HepG2 (cell line): ENCODE results near the gene ZCCHC17. TPM values are rescaled to one million over a fixed set of nuclear protein-coding genes. Genes with fewer than 3 reads are reported as not detected.

ENCODE experiments used
- ATAC-seq: fragments of 200-7000 bp; cut with Tn5 transposase; 3 replicates; pipeline ENCODE4 v1.9.1; 2020; ENCODE audit warnings: mild to moderate bottlenecking, moderate library complexity
- BruUV-seq: library from RNA; stranded (reverse); fragments of 400-500 nt; replicated peaks from 2 replicates; lab custom pipeline; 2021; lab: Mats Ljungman, UMichigan
- CTCF ChIA-PET: fragments of 300-600 bp; formaldehyde crosslinking; extraction: SDS; loops from one replicate; lab custom pipeline; 2021; ENCODE audit warnings: low total read pairs, inconsistent platforms, low intra/inter-chr PET ratio; lab: Yijun Ruan, JAX
- POLR2A ChIA-PET: fragments of 350-600 bp; sonication (Branson Sonifier 250); formaldehyde crosslinking; loops from one replicate; lab custom pipeline; 2020; ENCODE audit warnings: antibody characterized with exemption, inconsistent platforms; lab: Yijun Ruan, JAX
- DNase-seq: peaks from one replicate; pipeline ENCODE4 v3.0.0-alpha.2; 2015; ENCODE audit warnings: low spot score
- FAIRE-seq: peaks from 3 replicates; lab custom pipeline; 2011; peaks lifted over from hg19 to GRCh38; lab: Jason Lieb, UNC
- H2AFZ ChIP-seq: one replicate; pipeline ENCODE4 v1.6.1; 2011; ENCODE audit warnings: low read length, inconsistent platforms
- H3K27ac ChIP-seq: fragments of 300-600 bp; 3 replicates; pipeline ENCODE4 v1.8.0; 2011; ENCODE audit warnings: mixed run types, mild to moderate bottlenecking, mixed read lengths, low read length, inconsistent platforms; ENCODE audit not compliant: insufficient read depth; ENCODE audit errors: extremely low read length
- H3K27me3 ChIP-seq, 2 experiments: fragments of 200-600 bp in 1 of 2; 2 replicates in 1 of 2; 3 replicates in 1 of 2; pipeline versions ENCODE4 v1.6.0 to v1.8.0; 2011; ENCODE audit warnings: low read length in 2 of 2, mild to moderate bottlenecking in 2 of 2, moderate library complexity in 2 of 2, inconsistent platforms in 1 of 2; ENCODE audit not compliant: insufficient read depth in 2 of 2, control insufficient read depth in 1 of 2
- H3K36me3 ChIP-seq, 2 experiments: fragments of 200-600 bp in 1 of 2; replicated peaks in 1 of 2; 2 replicates in 1 of 2; 3 replicates in 1 of 2; pipeline versions ENCODE4 v1.5.1 to v1.8.0; 2011; ENCODE audit warnings: low read length in 2 of 2, inconsistent platforms in 1 of 2; ENCODE audit not compliant: insufficient read depth in 2 of 2, control insufficient read depth in 1 of 2
- H3K4me1 ChIP-seq: 2 replicates; pipeline ENCODE4 v1.5.1; 2012; ENCODE audit warnings: low read length, inconsistent platforms; ENCODE audit not compliant: insufficient read depth
- H3K4me2 ChIP-seq: 2 replicates; pipeline ENCODE4 v1.6.0; 2011; ENCODE audit warnings: low read depth, low read length, inconsistent platforms
- H3K4me3 ChIP-seq, 3 experiments: fragments of 200-600 bp in 1 of 3; sonication (generic), shearing (Covaris generic) in 1 of 3; replicated peaks in 1 of 3; 2 replicates each; pipeline ENCODE4 v1.5.1; 2011 to 2016; ENCODE audit warnings: low read length in 3 of 3, inconsistent platforms in 2 of 3, low read depth in 2 of 3, mild to moderate bottlenecking in 2 of 3, control low read depth in 1 of 3, mixed read lengths in 1 of 3; ENCODE audit not compliant: insufficient read depth in 1 of 3
- H3K79me2 ChIP-seq: one replicate; pipeline ENCODE4 v1.6.1; 2011; ENCODE audit warnings: low read length, inconsistent platforms; ENCODE audit not compliant: insufficient read depth
- H3K9ac ChIP-seq: 2 replicates; pipeline ENCODE4 v1.6.0; 2011; ENCODE audit warnings: mild to moderate bottlenecking, low read depth, low read length, inconsistent platforms; ENCODE audit not compliant: insufficient read depth
- H3K9me3 ChIP-seq: 2 replicates; pipeline ENCODE4 v1.5.1; 2012; ENCODE audit warnings: mild to moderate bottlenecking, low read length
- H4K20me1 ChIP-seq: 2 replicates; pipeline ENCODE4 v1.6.0; 2011; ENCODE audit warnings: inconsistent platforms, mild to moderate bottlenecking, low read length, moderate library complexity; ENCODE audit not compliant: insufficient read depth
- HMG20A ChIP-seq: IDR thresholded peaks from 2 replicates; pipeline ENCODE4 v1.6.1; 2016; ENCODE audit warnings: borderline replicate concordance
- HNRNPL ChIP-seq: fragments of 200-400 bp; formaldehyde crosslinking; IDR thresholded peaks from 2 replicates; pipeline ENCODE4 v1.6.1; 2017; ENCODE audit warnings: mild to moderate bottlenecking, low read depth, low read length
- IRF2 ChIP-seq: IDR thresholded peaks from 2 replicates; pipeline ENCODE4 v1.6.1; 2018; ENCODE audit warnings: missing genetic modification reagents, missing compliant biosample characterization
- KDM5B ChIP-seq: sonication (generic); formaldehyde crosslinking; IDR thresholded peaks from 2 replicates; pipeline ENCODE4 v1.4.0; 2020; ENCODE audit warnings: missing genetic modification reagents, mild to moderate bottlenecking, borderline replicate concordance
- MAX ChIP-seq: IDR thresholded peaks from 2 replicates; pipeline ENCODE4 v1.6.1; 2012; ENCODE audit warnings: inconsistent platforms
- MNT ChIP-seq: fragments of 450-650 bp; IDR thresholded peaks from 2 replicates; pipeline ENCODE4 v1.6.1; 2016
- NCOA1 ChIP-seq: sonication (generic); formaldehyde crosslinking; IDR thresholded peaks from 2 replicates; pipeline ENCODE4 v1.9.0; 2021; ENCODE audit warnings: missing genetic modification reagents
- NFIC ChIP-seq: IDR thresholded peaks from 2 replicates; pipeline ENCODE4 v1.6.1; 2012; ENCODE audit warnings: mild to moderate bottlenecking, low read length, inconsistent platforms
- REST ChIP-seq, 2 experiments: IDR thresholded peaks; 2 replicates each; pipeline ENCODE4 v1.6.1; 2011 to 2012; ENCODE audit warnings: low read length in 2 of 2, borderline replicate concordance in 1 of 2, low read depth in 1 of 2, mild to moderate bottlenecking in 1 of 2, moderate library complexity in 1 of 2
- RFX5 ChIP-seq: IDR thresholded peaks from 2 replicates; pipeline ENCODE4 v1.6.1; 2011; ENCODE audit warnings: low read depth, low read length, improper control_type of control experiment
- ZEB1 ChIP-seq: IDR thresholded peaks from 2 replicates; pipeline ENCODE4 v1.6.1; 2012; ENCODE audit warnings: mild to moderate bottlenecking, low read depth, inconsistent platforms; ENCODE audit not compliant: insufficient replicate concordance
- ZMYM2 ChIP-seq: sonication (generic); formaldehyde crosslinking; IDR thresholded peaks from 2 replicates; pipeline ENCODE4 v1.8.0; 2022; ENCODE audit warnings: mild to moderate bottlenecking, missing genetic modification reagents
- ZNF280D ChIP-seq: sonication (generic); formaldehyde crosslinking; IDR thresholded peaks from 2 replicates; pipeline ENCODE4 v1.5.1; 2020; ENCODE audit warnings: mild to moderate bottlenecking, missing genetic modification reagents
- ZNF83 ChIP-seq: sonication (generic); formaldehyde crosslinking; IDR thresholded peaks from 2 replicates; pipeline ENCODE4 v1.4.0; 2020; ENCODE audit warnings: missing genetic modification reagents, mild to moderate bottlenecking, borderline replicate concordance
- ZSCAN31 ChIP-seq: sonication (generic); formaldehyde crosslinking; IDR thresholded peaks from 2 replicates; pipeline ENCODE4 v1.5.0; 2020; ENCODE audit warnings: low read depth, mild to moderate bottlenecking, missing genetic modification reagents
- WGBS: methylation state at CpG from one replicate; pipeline ENCODE4 v1.1.6; 2017; ENCODE audit warnings: low lambda C conversion rate; 5-methylcytosine and 5-hydroxymethylcytosine counted together
- in situ Hi-C: cut with HindIII; loops from 2 replicates; pipeline ENCODE4 v1.10.0; 2017; ENCODE audit warnings: low pct_unique_long_range_greater_than_20kb; ENCODE audit not compliant: extremely low pct_ligation_motif_present
- intact Hi-C: fragments of 100-400 bp; cut with micrococcal nuclease; formaldehyde crosslinking; loops from one replicate; pipeline ENCODE4 v1.10.0; 2022; ENCODE audit not compliant: unreplicated experiment
- polyA plus RNA-seq, 8 experiments: library from polyadenylated mRNA; depleted of rRNA in 3 of 8; stranded (reverse) in 7 of 8; unstranded in 1 of 8; fragments of >200 nt; fragmentation: Illumina TruSeq in 4 of 8; extraction: Trizol in 4 of 8; gene quantifications; 2 replicates each; pipeline versions ENCODE4 v1.2.1 to v1.2.3, GENCODE V29; 2011 to 2016; ENCODE audit warnings: low read depth in 4 of 8, missing spikeins in 1 of 8, mixed read lengths in 1 of 8; ENCODE audit not compliant: insufficient read depth in 1 of 8
- total RNA-seq, 5 experiments: library from RNA; depleted of rRNA; stranded (reverse); fragments of >200 nt; fragmentation: Illumina TruSeq; extraction: Trizol; gene quantifications; 2 replicates each; pipeline ENCODE4 v1.2.3, GENCODE V29; 2016; ENCODE audit warnings: low read depth in 1 of 5

The ZCCHC17 gene
- total and polyA plus RNA-seq, 2 of the 13 experiments (the other 11 are each of a cell fraction or from before 2014, with no cell fraction given): 20.5 to 53.0 TPM

- TF ChIP-seq NFIC (no peak), ZEB1 (no peak), MNT (no peak), IRF2 (no peak), ZNF83 (CRISPR knock-in tag) (no peak), ZSCAN31 (CRISPR knock-in tag) (no peak), HMG20A (no peak), MAX (no peak), HNRNPL (no peak), KDM5B (CRISPR knock-in tag) (no peak)
These were observed 24.5 kb upstream of the ZCCHC17 start (continued) for GRCh38 chr1:31272369-31272768.

GRCh38 chr1:31273619-31274018 lies 23.2 kb upstream of the ZCCHC17 start:
- FAIRE-seq (no peak), ATAC-seq (no peak), DNase-seq (no peak)
- H3K36me3 ChIP-seq: peaks cover 21 to 74% of the 10 kb centered on the region in 2 experiments
- no peak overlapping the region for H3K27ac ChIP-seq
- H3K9me3 ChIP-seq: no peaks in the 10 kb centered on the region
- in situ Hi-C loops: no loop called here
- no peak overlapping the region for H3K4me2 ChIP-seq
- ChIA-PET CTCF (no interaction called here), POLR2A (interaction anchor here (2.7 kb wide), 1 partner anchor 23 kb away, joined by 8 read pairs; the partner anchor contains the start of genes SNRNP40 and ZCCHC17)
- no peak overlapping the region for H2AFZ ChIP-seq
- intact Hi-C loops: no loop called here
- H3K4me1 ChIP-seq: no peaks in the 10 kb centered on the region
- H3K27me3 ChIP-seq: no peaks in the 10 kb centered on the region
- BruUV-seq: no TSS peak
- no peaks in the 10 kb centered on the region for H4K20me1 ChIP-seq
- H3K79me2 ChIP-seq: peaks cover 3% of the 10 kb centered on the region
- H3K4me3 ChIP-seq: no peak overlapping the region
- no peak overlapping the region for H3K9ac ChIP-seq
- WGBS: 94% methylated on average over 2 of the region's 2 CpGs
- TF ChIP-seq REST (IDR thresholded peaks at IDR 0.05; ENCODE audit: borderline replicate concordance in 1 of 2, low read depth in 1 of 2, low read length in 2 of 2) (no peak), NCOA1 (CRISPR knock-in tag) (no peak), ZNF280D (CRISPR knock-in tag) (no peak), RFX5 (no peak), ZMYM2 (no peak)
